PC-3 (cell line): ENCODE measurements around the gene EPHA1. TPM values are rescaled to one million over a fixed set of nuclear protein-coding genes. Genes with fewer than 3 reads are reported as not detected.

Experiments
- ATAC-seq: fragments of 200-7000 bp; cut with Tn5 transposase; 2 replicates; pipeline ENCODE4 v1.9.1; 2020; ENCODE audit warnings: mild to moderate bottlenecking, moderate library complexity
- BruUV-seq: library from RNA; stranded (reverse); fragments of 400-500 nt; replicated peaks from 2 replicates; lab custom pipeline; 2021; lab: Mats Ljungman, UMichigan
- CTCF ChIA-PET: fragments of 300-600 bp; sonication (Branson Sonifier 250); formaldehyde crosslinking; loops from one replicate; lab custom pipeline; 2022; ENCODE audit warnings: antibody characterized with exemption; lab: Charles Lee
- POLR2A ChIA-PET: fragments of 300-600 bp; sonication (Branson Sonifier 250); formaldehyde crosslinking; loops from one replicate; lab custom pipeline; 2022; ENCODE audit warnings: antibody characterized with exemption; ENCODE audit not compliant: unreplicated experiment; lab: Charles Lee
- DNase-seq: peaks from one replicate; pipeline ENCODE4 v3.0.0-alpha.2; 2015
- H2AFZ ChIP-seq: fragments of 300-600 bp; sonication (generic); 2 replicates; pipeline ENCODE4 v1.6.0; 2016; ENCODE audit warnings: antibody characterized with exemption, low read length
- H3F3A ChIP-seq: fragments of 300-600 bp; sonication (generic); one replicate; pipeline ENCODE4 v1.6.0; 2017; ENCODE audit warnings: antibody characterized with exemption, low read length, control low read depth, mild to moderate bottlenecking; ENCODE audit not compliant: unreplicated experiment
- H3K27ac ChIP-seq: fragments of 300-600 bp; sonication (generic); 2 replicates; pipeline ENCODE4 v1.5.1; 2016; ENCODE audit warnings: mild to moderate bottlenecking, low read length
- H3K27me3 ChIP-seq: fragments of 300-600 bp; sonication (generic); 2 replicates; pipeline ENCODE4 v1.6.1; 2016; ENCODE audit warnings: low read length, mixed read lengths
- H3K36me3 ChIP-seq: fragments of 300-600 bp; sonication (generic); 2 replicates; pipeline ENCODE4 v1.6.1; 2016; ENCODE audit warnings: low read depth, mixed run types, low read length, mixed read lengths
- H3K4me1 ChIP-seq: fragments of 300-600 bp; sonication (generic); 2 replicates; pipeline ENCODE4 v1.5.1; 2016; ENCODE audit warnings: low read length; ENCODE audit not compliant: insufficient read depth
- H3K4me2 ChIP-seq: fragments of 300-600 bp; sonication (generic); 2 replicates; pipeline ENCODE4 v1.6.0; 2016; ENCODE audit warnings: low read length
- H3K4me3 ChIP-seq: fragments of 300-600 bp; sonication (generic); 2 replicates; pipeline ENCODE4 v1.5.1; 2016; ENCODE audit warnings: mild to moderate bottlenecking, low read length, mixed read lengths
- H3K79me2 ChIP-seq: fragments of 300-600 bp; sonication (generic); 2 replicates; pipeline ENCODE4 v1.6.1; 2017; ENCODE audit warnings: low read length, mixed read lengths
- H3K9ac ChIP-seq: fragments of 300-600 bp; sonication (generic); 2 replicates; pipeline ENCODE4 v1.6.0; 2016; ENCODE audit warnings: mild to moderate bottlenecking, low read length
- H3K9me2 ChIP-seq: fragments of 300-600 bp; sonication (generic); replicated peaks from 2 replicates; pipeline ENCODE4 v1.6.1; 2016; ENCODE audit warnings: mixed run types, low read length, mixed read lengths
- H3K9me3 ChIP-seq: fragments of 300-600 bp; sonication (generic); 2 replicates; pipeline ENCODE4 v1.6.1; 2016; ENCODE audit warnings: low read length, mixed read lengths
- H4K20me1 ChIP-seq: fragments of 300-600 bp; sonication (generic); 2 replicates; pipeline ENCODE4 v1.6.1; 2016; ENCODE audit warnings: low read length, mixed read lengths
- CTCF ChIP-seq: fragments of 300-600 bp; sonication (generic); conservative IDR thresholded peaks from 2 replicates; pipeline ENCODE4 v1.5.1; 2017; ENCODE audit warnings: antibody characterized with exemption, low read depth, mild to moderate bottlenecking, low read length
- EZH2 ChIP-seq: fragments of 300-600 bp; sonication (generic); IDR thresholded peaks from one replicate; pipeline ENCODE4 v1.6.1; 2017; ENCODE audit warnings: antibody characterized with exemption, mild to moderate bottlenecking, low read length; ENCODE audit not compliant: unreplicated experiment
- EZH2phosphoT487 ChIP-seq: fragments of 300-600 bp; sonication (generic); IDR thresholded peaks from 2 replicates; pipeline ENCODE4 v1.6.1; 2018; ENCODE audit warnings: mild to moderate bottlenecking, antibody characterized with exemption, low read length, borderline replicate concordance
- intact Hi-C: fragments of 100-400 bp; cut with micrococcal nuclease; formaldehyde crosslinking; loops from 2 replicates; pipeline ENCODE4 v1.9.0; 2023
- total RNA-seq: library from RNA; depleted of rRNA; stranded (reverse); fragments of >200 nt; gene quantifications from 2 replicates; pipeline ENCODE4 v1.2.3, GENCODE V29; 2014

EPHA1 gene
- total RNA-seq, 1 experiment from 2014 or later: 46.4 TPM

GRCh38 chr7:143455491-143455890 is 46.8 kb upstream of the EPHA1 start:
- TF ChIP-seq CTCF (no peak), EZH2 (no peak), EZH2phosphoT487 (no peak)
- ATAC-seq (no peak), DNase-seq (no peak)
- CTCF ChIA-PET: no interaction called here
- Histone ChIP-seq H3K9ac (no peak overlapping the region), H3K4me2 (no peak overlapping the region), H3K4me3 (no peak overlapping the region), H4K20me1 (no peaks in the 10 kb centered on the region), H3K4me1 (peaks cover 11% of the 10 kb centered on the region; the same call in 1 of the 2 replicates), H3K27ac (no peak overlapping the region), H3K36me3 (no peaks in the 10 kb centered on the region), H3K79me2 (no peaks in the 10 kb centered on the region), H3K27me3 (no peaks in the 10 kb centered on the region), H3K9me2 (no peaks in the 10 kb centered on the region), H3F3A (no peaks in the 10 kb centered on the region), H2AFZ (no peak overlapping the region), H3K9me3 (no peaks in the 10 kb centered on the region)
- POLR2A ChIA-PET: no interaction called here
- BruUV-seq: no TSS peak
- intact Hi-C loops: no loop called here

- Histone ChIP-seq H4K20me1 (no peaks in the 10 kb centered on the region), H3K36me3 (no peaks in the 10 kb centered on the region), H3F3A (no peaks in the 10 kb centered on the region), H3K9ac (no peak overlapping the region), H3K4me2 (no peak overlapping the region), H2AFZ (no peak overlapping the region), H3K9me3 (no peaks in the 10 kb centered on the region), H3K27ac (no peak overlapping the region), H3K9me2 (no peaks in the 10 kb centered on the region), H3K4me1 (peaks cover 11% of the 10 kb centered on the region; the same call in 1 of the 2 replicates), H3K4me3 (no peak overlapping the region), H3K27me3 (no peaks in the 10 kb centered on the region), H3K79me2 (no peaks in the 10 kb centered on the region)
- ChIA-PET CTCF (no interaction called here), POLR2A (no interaction called here)
- intact Hi-C loops: no loop called here
- no TSS peak for BruUV-seq
- ATAC-seq: no peak
- no peak for TF ChIP-seq EZH2
- TF ChIP-seq EZH2phosphoT487: no peak
- no peak for TF ChIP-seq CTCF
- DNase-seq: no peak
Observed at GRCh38 chr7:143454091-143454680, 45.5 kb upstream of the EPHA1 start.

- DNase-seq (no peak), ATAC-seq (no peak)
- Histone ChIP-seq H3K36me3 (no peaks in the 10 kb centered on the region), H3K4me1 (peaks cover 11% of the 10 kb centered on the region; the same call in 1 of the 2 replicates), H3K79me2 (no peaks in the 10 kb centered on the region), H3K27ac (no peak overlapping the region), H3K4me3 (no peak overlapping the region), H2AFZ (no peak overlapping the region), H4K20me1 (no peaks in the 10 kb centered on the region), H3K9ac (no peak overlapping the region), H3K9me2 (no peaks in the 10 kb centered on the region), H3K4me2 (no peak overlapping the region), H3K9me3 (no peaks in the 10 kb centered on the region), H3K27me3 (peaks cover 2% of the 10 kb centered on the region; the same call in 1 of the 2 replicates), H3F3A (no peaks in the 10 kb centered on the region)
- intact Hi-C loops: no loop called here
- BruUV-seq: no TSS peak
- POLR2A ChIA-PET: no interaction called here
- CTCF ChIA-PET: no interaction called here
- no peak for TF ChIP-seq EZH2
- no peak for TF ChIP-seq EZH2phosphoT487
- TF ChIP-seq CTCF: no peak
Observed at GRCh38 chr7:143452495-143452894, 43.8 kb upstream of the EPHA1 start.
